Nephron (organoid): ENCODE data around the gene FABP6.

ENCODE experiments used
- H3K27ac Mint-ChIP-seq, 3 experiments: 2 replicates each; pipeline ENCODE4 v1.8.0; 2020; ENCODE audit warnings: mixed read lengths in 3 of 3, mild to moderate bottlenecking in 2 of 3, moderate library complexity in 1 of 3
- H3K27me3 Mint-ChIP-seq: 2 replicates; pipeline ENCODE4 v1.8.0; 2021; ENCODE audit warnings: low read depth, mild to moderate bottlenecking, moderate library complexity, mixed read lengths
- H3K36me3 Mint-ChIP-seq: 2 replicates; pipeline ENCODE4 v1.8.0; 2020; ENCODE audit warnings: low read depth, mixed read lengths
- H3K4me1 Mint-ChIP-seq: 2 replicates; pipeline ENCODE4 v1.8.0; 2020; ENCODE audit warnings: mixed read lengths
- H3K4me3 Mint-ChIP-seq, 3 experiments: 2 replicates each; pipeline ENCODE4 v1.8.0; 2020; ENCODE audit warnings: mild to moderate bottlenecking in 3 of 3, mixed read lengths in 3 of 3, moderate library complexity in 2 of 3
- H3K9me3 Mint-ChIP-seq: 2 replicates; pipeline ENCODE4 v1.8.0; 2020; ENCODE audit warnings: mixed read lengths
- CTCF ChIP-seq, 3 experiments: fragments of 200-600 bp; sonication (generic); IDR thresholded peaks; one replicate each; pipeline ENCODE4 v1.5.0; 2021; ENCODE audit warnings: antibody characterized with exemption in 3 of 3; ENCODE audit not compliant: unreplicated experiment in 3 of 3

FABP6 gene

GRCh38 chr5:160250826-160251225 is 21.5 kb downstream of the FABP6 start:
- Mint-ChIP-seq H3K27me3 (no peaks in the 10 kb centered on the region), H3K9me3 (no peaks in the 10 kb centered on the region), H3K27ac (no peak overlapping the region), H3K4me3 (no peak overlapping the region), H3K36me3 (peaks cover 26% of the 10 kb centered on the region), H3K4me1 (no peaks in the 10 kb centered on the region)
- TF ChIP-seq CTCF (IDR thresholded peaks at IDR 0.05; ENCODE audit: unreplicated experiment in 3 of 3) = no peak

GRCh38 chr5:160251406-160252155 is 22.3 kb downstream of the FABP6 start:
- TF ChIP-seq CTCF (IDR thresholded peaks at IDR 0.05; ENCODE audit: unreplicated experiment in 3 of 3) = no peak

GRCh38 chr5:160252916-160253315 is 23.6 kb downstream of the FABP6 start:
- Mint-ChIP-seq H3K36me3 (peaks cover 30% of the 10 kb centered on the region), H3K4me3 (no peak overlapping the region), H3K27me3 (no peaks in the 10 kb centered on the region), H3K27ac (no peak overlapping the region), H3K4me1 (no peaks in the 10 kb centered on the region), H3K9me3 (no peaks in the 10 kb centered on the region)
- no peak for TF ChIP-seq CTCF (IDR thresholded peaks at IDR 0.05; ENCODE audit: unreplicated experiment in 3 of 3)

More at GRCh38 chr5:160251406-160252155, 22.3 kb downstream of the FABP6 start:
- H3K4me1 Mint-ChIP-seq = no peaks in the 10 kb centered on the region
- no peaks in the 10 kb centered on the region for H3K9me3 Mint-ChIP-seq
- no peak overlapping the region for H3K4me3 Mint-ChIP-seq
- H3K27ac Mint-ChIP-seq = no peak overlapping the region
- no peaks in the 10 kb centered on the region for H3K27me3 Mint-ChIP-seq
- peaks cover 30% of the 10 kb centered on the region for H3K36me3 Mint-ChIP-seq

GRCh38 chr5:160253441-160253840 is 24.1 kb downstream of the FABP6 start:
- no peak overlapping the region for H3K4me3 Mint-ChIP-seq
- no peaks in the 10 kb centered on the region for H3K27me3 Mint-ChIP-seq
- no peak overlapping the region for H3K27ac Mint-ChIP-seq
- H3K9me3 Mint-ChIP-seq = no peaks in the 10 kb centered on the region
- peaks cover 35% of the 10 kb centered on the region for H3K36me3 Mint-ChIP-seq
- no peaks in the 10 kb centered on the region for H3K4me1 Mint-ChIP-seq
- TF ChIP-seq CTCF (IDR thresholded peaks at IDR 0.05; ENCODE audit: unreplicated experiment in 3 of 3) = no peak

GRCh38 chr5:160254706-160255105 is 25.4 kb downstream of the FABP6 start:
- TF ChIP-seq CTCF (IDR thresholded peaks at IDR 0.05; ENCODE audit: unreplicated experiment in 3 of 3) = no peak
- Mint-ChIP-seq H3K36me3 (peaks cover 43% of the 10 kb centered on the region), H3K9me3 (no peaks in the 10 kb centered on the region), H3K27me3 (no peaks in the 10 kb centered on the region), H3K27ac (no peak overlapping the region), H3K4me3 (no peak overlapping the region), H3K4me1 (no peaks in the 10 kb centered on the region)

- Mint-ChIP-seq H3K27ac (no peak overlapping the region), H3K36me3 (peaks cover 25% of the 10 kb centered on the region), H3K27me3 (peaks cover 4% of the 10 kb centered on the region), H3K4me3 (no peak overlapping the region), H3K4me1 (peaks cover 31% of the 10 kb centered on the region), H3K9me3 (no peaks in the 10 kb centered on the region)
- no peak for TF ChIP-seq CTCF (IDR thresholded peaks at IDR 0.05; ENCODE audit: unreplicated experiment in 3 of 3)
Measured at GRCh38 chr5:160259341-160259740, 30.0 kb downstream of the FABP6 start.
